Neural progenitor cell (in vitro differentiated cells): ENCODE results near the gene PYCR2. TPM values are rescaled to one million over a fixed set of nuclear protein-coding genes. Genes with fewer than 3 reads are reported as not detected.

Source experiments
- DNase-seq: peaks from one replicate; pipeline ENCODE4 v3.0.0-alpha.2; 2016; ENCODE audit warnings: low spot score
- H2AFZ ChIP-seq: fragments of 200-600 bp; sonication (generic); replicated peaks from 2 replicates; pipeline ENCODE4 v1.6.1; 2016; ENCODE audit warnings: antibody characterized with exemption
- H3F3A ChIP-seq: fragments of 200-600 bp; sonication (generic); 2 replicates; pipeline ENCODE4 v1.6.1; 2016; ENCODE audit warnings: antibody characterized with exemption, low read depth
- H3K27ac ChIP-seq: fragments of 200-600 bp; sonication (generic); 2 replicates; pipeline ENCODE4 v1.5.1; 2016; ENCODE audit warnings: mild to moderate bottlenecking
- H3K27me3 ChIP-seq: fragments of 200-600 bp; sonication (generic); 2 replicates; pipeline ENCODE4 v1.6.1; 2016; ENCODE audit warnings: mild to moderate bottlenecking, moderate library complexity
- H3K36me3 ChIP-seq: fragments of 200-600 bp; sonication (generic); 2 replicates; pipeline ENCODE4 v1.5.1; 2016
- H3K4me1 ChIP-seq: fragments of 200-600 bp; sonication (generic); 2 replicates; pipeline ENCODE4 v1.6.1; 2016; ENCODE audit warnings: mixed run types
- H3K4me2 ChIP-seq: fragments of 200-600 bp; sonication (generic); 2 replicates; pipeline ENCODE4 v1.6.1; 2016
- H3K4me3 ChIP-seq: fragments of 200-600 bp; sonication (generic); 2 replicates; pipeline ENCODE4 v1.5.1; 2016
- H3K79me2 ChIP-seq: fragments of 200-600 bp; sonication (generic); 2 replicates; pipeline ENCODE4 v1.6.1; 2016; ENCODE audit warnings: low read depth
- H3K9ac ChIP-seq: fragments of 200-600 bp; sonication (generic); 2 replicates; pipeline ENCODE4 v1.6.1; 2016
- H3K9me3 ChIP-seq: fragments of 200-600 bp; sonication (generic); 2 replicates; pipeline ENCODE4 v1.5.1; 2016; ENCODE audit warnings: low read depth
- H4K20me1 ChIP-seq: fragments of 200-600 bp; sonication (generic); 2 replicates; pipeline ENCODE4 v1.6.1; 2016; ENCODE audit warnings: low read depth
- H3K27ac Mint-ChIP-seq: 3 replicates; pipeline ENCODE4 v1.8.0; 2021; ENCODE audit warnings: mixed read lengths
- H3K27me3 Mint-ChIP-seq: 2 replicates; pipeline ENCODE4 v1.8.0; 2022; ENCODE audit warnings: low read depth, mild to moderate bottlenecking, inconsistent platforms, moderate library complexity, mixed read lengths; ENCODE audit not compliant: insufficient read depth
- H3K36me3 Mint-ChIP-seq: 3 replicates; pipeline ENCODE4 v1.8.0; 2021; ENCODE audit warnings: mixed read lengths
- H3K4me1 Mint-ChIP-seq: 3 replicates; pipeline ENCODE4 v1.8.0; 2021; ENCODE audit warnings: mixed read lengths
- H3K4me3 Mint-ChIP-seq: 3 replicates; pipeline ENCODE4 v1.8.0; 2021; ENCODE audit warnings: mild to moderate bottlenecking, moderate library complexity, mixed read lengths
- H3K9me3 Mint-ChIP-seq: 3 replicates; pipeline ENCODE4 v1.8.0; 2020; ENCODE audit warnings: mixed read lengths
- EZH2 ChIP-seq: fragments of 200-600 bp; sonication (generic); IDR thresholded peaks from 2 replicates; pipeline ENCODE4 v1.6.1; 2017; ENCODE audit warnings: antibody characterized with exemption, mild to moderate bottlenecking, moderate library complexity
- EZH2phosphoT487 ChIP-seq: fragments of 200-600 bp; sonication (generic); IDR thresholded peaks from 2 replicates; pipeline ENCODE4 v1.6.1; 2017; ENCODE audit warnings: antibody characterized with exemption
- total RNA-seq: library from RNA; depleted of rRNA; stranded (reverse); fragments of >200 nt; gene quantifications from 2 replicates; pipeline ENCODE4 v1.2.3, GENCODE V29; 2015; ENCODE audit warnings: low replicate concordance
- TF ChIP-seq, protein P1 (sequence below): fragments of 200-600 bp; sonication (generic); IDR thresholded peaks from 2 replicates; pipeline ENCODE4 v1.5.1; 2017; ENCODE audit warnings: antibody characterized with exemption, mild to moderate bottlenecking

Gene PYCR2
- total RNA-seq, 1 donor from 2014 or later: 23.8 TPM

DNA sequence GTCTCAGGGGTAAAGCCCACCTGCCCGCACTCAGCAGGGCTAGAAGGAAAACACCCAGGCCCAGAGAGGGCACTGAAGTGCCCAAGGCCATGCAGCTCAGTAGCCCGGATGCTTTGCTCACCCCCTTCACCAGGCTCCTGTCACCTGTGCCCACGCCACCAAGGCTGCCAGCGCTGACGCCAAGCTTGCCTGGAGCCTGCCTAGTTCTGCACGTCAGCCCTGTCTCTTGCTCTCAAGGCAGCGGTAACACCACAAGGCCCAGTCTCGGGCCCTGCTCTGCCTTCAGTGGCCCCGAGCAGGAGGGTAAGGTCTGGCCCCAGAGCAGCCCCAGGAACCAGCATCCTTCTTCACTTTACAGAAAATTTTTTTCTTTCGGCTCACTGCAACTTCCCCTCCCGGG is 49.6 kb downstream of the PYCR2 start:
- H3K79me2 ChIP-seq: no peaks in the 10 kb centered on the region
- Mint-ChIP-seq H3K36me3 (peaks cover 7% of the 10 kb centered on the region), H3K4me1 (peaks cover 10% of the 10 kb centered on the region), H3K27me3 (peaks cover 4% of the 10 kb centered on the region), H3K4me3 (no peak overlapping the region), H3K9me3 (no peaks in the 10 kb centered on the region), H3K27ac (no peak overlapping the region)
- no peaks in the 10 kb centered on the region for H3K36me3 ChIP-seq
- H3K27ac ChIP-seq: no peak overlapping the region
- H4K20me1 ChIP-seq: no peaks in the 10 kb centered on the region
- no peak overlapping the region for H3K4me2 ChIP-seq
- H3K4me1 ChIP-seq: no peaks in the 10 kb centered on the region
- no peak for DNase-seq
- H3K27me3 ChIP-seq: no peaks in the 10 kb centered on the region
- no peak overlapping the region for H2AFZ ChIP-seq
- no peak overlapping the region for H3K9ac ChIP-seq
- H3K4me3 ChIP-seq: no peak overlapping the region
- TF ChIP-seq EZH2phosphoT487 (no peak), EZH2 (no peak)
- TF ChIP-seq, protein P1, sequence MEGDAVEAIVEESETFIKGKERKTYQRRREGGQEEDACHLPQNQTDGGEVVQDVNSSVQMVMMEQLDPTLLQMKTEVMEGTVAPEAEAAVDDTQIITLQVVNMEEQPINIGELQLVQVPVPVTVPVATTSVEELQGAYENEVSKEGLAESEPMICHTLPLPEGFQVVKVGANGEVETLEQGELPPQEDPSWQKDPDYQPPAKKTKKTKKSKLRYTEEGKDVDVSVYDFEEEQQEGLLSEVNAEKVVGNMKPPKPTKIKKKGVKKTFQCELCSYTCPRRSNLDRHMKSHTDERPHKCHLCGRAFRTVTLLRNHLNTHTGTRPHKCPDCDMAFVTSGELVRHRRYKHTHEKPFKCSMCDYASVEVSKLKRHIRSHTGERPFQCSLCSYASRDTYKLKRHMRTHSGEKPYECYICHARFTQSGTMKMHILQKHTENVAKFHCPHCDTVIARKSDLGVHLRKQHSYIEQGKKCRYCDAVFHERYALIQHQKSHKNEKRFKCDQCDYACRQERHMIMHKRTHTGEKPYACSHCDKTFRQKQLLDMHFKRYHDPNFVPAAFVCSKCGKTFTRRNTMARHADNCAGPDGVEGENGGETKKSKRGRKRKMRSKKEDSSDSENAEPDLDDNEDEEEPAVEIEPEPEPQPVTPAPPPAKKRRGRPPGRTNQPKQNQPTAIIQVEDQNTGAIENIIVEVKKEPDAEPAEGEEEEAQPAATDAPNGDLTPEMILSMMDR: no peak
- no peaks in the 10 kb centered on the region for H3F3A ChIP-seq
- H3K9me3 ChIP-seq: no peaks in the 10 kb centered on the region

DNA sequence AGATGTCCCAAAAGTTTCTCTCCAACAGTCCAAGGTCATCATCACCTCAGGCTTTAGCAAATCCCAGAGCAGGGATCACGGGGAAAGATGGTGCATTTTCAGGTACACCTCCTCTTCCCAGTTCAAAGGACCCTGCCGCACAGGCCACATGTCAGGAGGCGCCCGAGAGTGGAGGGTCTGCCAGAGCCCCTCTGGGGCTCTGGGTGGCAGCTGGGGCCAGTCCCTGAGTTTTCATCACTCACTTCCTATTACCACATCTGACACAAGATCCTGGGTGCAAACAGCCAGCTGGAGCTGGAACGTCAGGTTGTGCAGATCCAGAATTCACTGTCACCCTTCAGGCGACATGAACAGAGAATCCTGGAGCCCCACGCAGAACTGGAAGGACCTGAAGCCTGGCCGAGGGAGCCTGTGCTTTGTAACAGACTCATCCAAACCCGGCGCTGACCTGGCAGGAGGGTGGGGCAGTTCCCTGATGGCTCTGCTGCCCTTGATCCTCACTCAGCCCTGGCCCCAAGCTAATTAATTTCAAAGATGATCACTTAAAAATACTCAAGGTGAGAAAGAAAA is 50.7 kb downstream of the PYCR2 start:
- H3K27me3 Mint-ChIP-seq: peaks cover under 1% of the 10 kb centered on the region
- H3K79me2 ChIP-seq: no peaks in the 10 kb centered on the region
- peaks cover 7% of the 10 kb centered on the region for H3K36me3 Mint-ChIP-seq
- no peak for DNase-seq
- no peak for TF ChIP-seq EZH2
- H3K4me3 Mint-ChIP-seq: no peak overlapping the region
- H3K27ac ChIP-seq: no peak overlapping the region
- H3K27me3 ChIP-seq: no peaks in the 10 kb centered on the region
- no peak overlapping the region for H3K9ac ChIP-seq
- no peaks in the 10 kb centered on the region for H4K20me1 ChIP-seq
- no peaks in the 10 kb centered on the region for H3K4me1 ChIP-seq
- H3K4me1 Mint-ChIP-seq: peaks cover 10% of the 10 kb centered on the region
- H3K36me3 ChIP-seq: no peaks in the 10 kb centered on the region
- no peak overlapping the region for H3K4me2 ChIP-seq
- no peak overlapping the region for H3K4me3 ChIP-seq
- H3K9me3 Mint-ChIP-seq: no peaks in the 10 kb centered on the region
- H3F3A ChIP-seq: no peaks in the 10 kb centered on the region
- no peak overlapping the region for H2AFZ ChIP-seq
- no peak overlapping the region for H3K27ac Mint-ChIP-seq
- H3K9me3 ChIP-seq: no peaks in the 10 kb centered on the region

DNA sequence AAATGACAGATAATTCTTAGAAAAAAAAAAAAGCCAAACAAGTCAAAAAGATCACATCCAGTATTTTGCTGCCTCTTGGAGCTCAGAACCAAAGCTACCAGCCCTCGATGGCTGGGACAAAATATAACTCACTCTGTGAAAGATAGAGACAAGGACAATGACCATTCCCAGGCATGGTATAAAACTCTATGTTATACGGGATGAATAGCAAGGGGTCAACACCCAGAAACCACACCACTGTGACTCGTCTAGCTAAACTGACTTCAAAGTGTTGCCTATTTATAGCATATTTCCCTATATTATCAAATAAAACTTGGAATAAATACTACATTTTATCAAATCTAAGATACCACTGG is 52.0 kb downstream of the PYCR2 start:
- no peaks in the 10 kb centered on the region for H3K36me3 ChIP-seq
- peaks cover 2% of the 10 kb centered on the region for H3K4me1 Mint-ChIP-seq
- TF ChIP-seq EZH2phosphoT487 (no peak), EZH2 (no peak)
- TF ChIP-seq, protein P1: no peak
- H2AFZ ChIP-seq: no peak overlapping the region
- no peak overlapping the region for H3K9ac ChIP-seq
- H3K79me2 ChIP-seq: no peaks in the 10 kb centered on the region
- no peak overlapping the region for H3K4me2 ChIP-seq
- H3K9me3 Mint-ChIP-seq: no peaks in the 10 kb centered on the region
- no peak for DNase-seq
- no peaks in the 10 kb centered on the region for H4K20me1 ChIP-seq
- no peak overlapping the region for H3K4me3 ChIP-seq
- H3K27ac Mint-ChIP-seq: no peak overlapping the region
- no peaks in the 10 kb centered on the region for H3K27me3 ChIP-seq
- H3K36me3 Mint-ChIP-seq: peaks cover 7% of the 10 kb centered on the region
- no peaks in the 10 kb centered on the region for H3K9me3 ChIP-seq
- H3K4me1 ChIP-seq: no peaks in the 10 kb centered on the region
- H3K27ac ChIP-seq: no peak overlapping the region
- H3K4me3 Mint-ChIP-seq: no peak overlapping the region
- no peaks in the 10 kb centered on the region for H3F3A ChIP-seq
- H3K27me3 Mint-ChIP-seq: no peaks in the 10 kb centered on the region

DNA sequence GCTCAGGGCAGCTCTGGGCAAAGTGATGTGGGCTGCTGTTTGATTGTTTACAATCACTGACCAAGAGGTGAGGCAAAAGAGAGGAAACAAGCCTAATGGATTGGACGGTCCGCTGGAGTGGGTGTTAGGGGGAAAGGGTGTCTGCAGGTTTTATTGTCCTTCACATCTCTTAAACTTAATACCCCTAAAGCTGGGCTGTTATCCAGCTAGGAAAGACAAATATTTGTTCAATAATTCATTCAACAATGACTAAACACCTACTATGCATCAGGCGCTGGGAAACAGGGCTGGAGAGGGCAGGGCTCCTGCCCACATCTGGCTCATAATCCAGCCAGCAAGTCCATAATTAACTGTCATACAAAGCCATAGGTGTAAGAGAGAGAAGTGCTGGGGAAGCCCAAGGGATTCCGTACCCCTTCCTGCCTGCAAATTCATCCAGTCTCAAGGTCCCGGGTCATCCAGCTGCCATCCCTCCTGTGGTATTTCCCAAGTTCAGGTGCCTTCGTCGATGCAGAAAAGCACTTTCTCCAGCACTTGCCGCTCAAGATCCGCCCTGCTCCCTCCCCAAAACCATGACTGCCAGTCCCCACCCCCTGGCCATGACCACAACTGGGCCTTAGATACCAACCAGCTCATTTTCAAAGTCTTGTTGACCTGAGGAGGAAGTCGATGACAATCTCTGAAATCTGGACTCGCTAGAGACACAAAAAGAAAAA is 52.5 kb downstream of the PYCR2 start:
- H3K4me3 ChIP-seq: no peak overlapping the region
- peaks cover 2% of the 10 kb centered on the region for H3K4me1 Mint-ChIP-seq
- TF ChIP-seq, protein P1: no peak
- TF ChIP-seq EZH2 (no peak), EZH2phosphoT487 (no peak)
- H3K79me2 ChIP-seq: no peaks in the 10 kb centered on the region
- no peak overlapping the region for H3K4me2 ChIP-seq
- no peaks in the 10 kb centered on the region for H3K27me3 ChIP-seq
- no peak overlapping the region for H3K9ac ChIP-seq
- H3K9me3 Mint-ChIP-seq: no peaks in the 10 kb centered on the region
- DNase-seq: no peak
- H3K4me3 Mint-ChIP-seq: no peak overlapping the region
- no peak overlapping the region for H2AFZ ChIP-seq
- no peaks in the 10 kb centered on the region for H3K36me3 ChIP-seq
- H3K27ac ChIP-seq: no peak overlapping the region
- no peaks in the 10 kb centered on the region for H3K9me3 ChIP-seq
- peaks cover 7% of the 10 kb centered on the region for H3K36me3 Mint-ChIP-seq
- H4K20me1 ChIP-seq: no peaks in the 10 kb centered on the region
- no peaks in the 10 kb centered on the region for H3K27me3 Mint-ChIP-seq
- no peaks in the 10 kb centered on the region for H3K4me1 ChIP-seq
- no peaks in the 10 kb centered on the region for H3F3A ChIP-seq
- no peak overlapping the region for H3K27ac Mint-ChIP-seq
